Raji (cell line): ENCODE results near the gene PARVA.

Source experiments
- POLR2A ChIP-seq: IDR thresholded peaks from 2 replicates; pipeline ENCODE4 v1.6.1; 2011; ENCODE audit warnings: low read depth, low read length, control low read depth; ENCODE audit not compliant: insufficient read depth

PARVA gene, protein sequence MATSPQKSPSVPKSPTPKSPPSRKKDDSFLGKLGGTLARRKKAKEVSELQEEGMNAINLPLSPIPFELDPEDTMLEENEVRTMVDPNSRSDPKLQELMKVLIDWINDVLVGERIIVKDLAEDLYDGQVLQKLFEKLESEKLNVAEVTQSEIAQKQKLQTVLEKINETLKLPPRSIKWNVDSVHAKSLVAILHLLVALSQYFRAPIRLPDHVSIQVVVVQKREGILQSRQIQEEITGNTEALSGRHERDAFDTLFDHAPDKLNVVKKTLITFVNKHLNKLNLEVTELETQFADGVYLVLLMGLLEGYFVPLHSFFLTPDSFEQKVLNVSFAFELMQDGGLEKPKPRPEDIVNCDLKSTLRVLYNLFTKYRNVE

DNA sequence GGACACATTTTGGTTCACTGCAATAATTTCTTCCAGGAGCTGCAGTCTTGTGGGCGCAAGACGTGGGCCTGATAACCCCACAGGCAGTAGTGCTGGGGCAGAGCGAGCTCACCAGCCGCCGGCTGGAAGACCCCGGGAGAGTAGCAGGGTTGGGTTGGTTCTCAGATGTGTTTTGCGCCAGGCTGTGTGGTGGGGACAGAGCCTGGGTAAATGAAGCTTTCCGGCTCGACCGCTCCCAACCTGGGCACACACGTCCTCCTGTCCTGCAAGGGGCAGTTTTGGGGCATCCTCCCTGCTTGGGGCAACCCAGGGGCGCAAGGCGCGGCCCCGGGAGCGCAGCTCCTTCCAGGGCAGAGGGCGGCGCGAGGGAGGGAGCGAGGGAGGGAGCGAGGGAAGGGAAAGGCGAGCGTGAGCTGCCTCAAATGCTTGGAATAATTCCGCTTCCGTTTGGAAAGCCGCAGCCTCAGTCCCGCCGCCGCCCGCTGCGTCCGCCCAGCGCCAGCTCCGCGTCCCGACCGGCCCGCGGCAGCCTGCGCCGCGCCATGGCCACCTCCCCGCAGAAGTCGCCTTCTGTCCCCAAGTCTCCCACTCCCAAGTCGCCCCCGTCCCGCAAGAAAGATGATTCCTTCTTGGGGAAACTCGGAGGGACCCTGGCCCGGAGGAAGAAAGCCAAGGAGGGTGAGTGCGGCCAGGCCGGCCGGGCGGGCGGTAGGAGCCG is at the start of gene PARVA:
Gene PARVA (plus strand): TSS at position 466 of the 718 bp plus-strand sequence. CDS start 77 bp downstream, at position 543.
- no peak for TF ChIP-seq POLR2A

DNA sequence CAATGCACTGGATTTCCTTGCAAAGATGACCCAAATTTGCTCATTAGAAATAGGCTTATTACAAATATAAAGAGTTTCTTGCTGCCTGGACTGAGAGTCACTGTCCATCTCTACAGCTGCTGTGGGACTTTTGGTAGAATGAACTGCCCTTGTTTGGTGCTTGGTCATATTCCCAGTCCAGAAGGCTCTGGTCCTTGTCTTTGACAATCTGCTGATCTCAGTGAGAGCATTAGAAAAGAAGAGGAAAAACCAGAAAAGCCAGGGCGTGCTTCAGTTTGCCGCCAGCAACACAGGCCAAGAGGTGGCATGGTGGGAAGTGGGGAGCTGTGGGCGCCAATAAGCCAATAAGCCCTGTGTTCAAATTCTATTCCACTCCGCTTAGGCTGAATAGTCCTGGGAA is 48.2 kb upstream of the PARVA start:
- no peak for TF ChIP-seq POLR2A

GRCh38 chr11:12329797-12330196 is 47.6 kb upstream of the PARVA start:
- TF ChIP-seq POLR2A = no peak

- no peak for TF ChIP-seq POLR2A
Observed at GRCh38 chr11:12330485-12331231, 46.7 kb upstream of the PARVA start.

DNA sequence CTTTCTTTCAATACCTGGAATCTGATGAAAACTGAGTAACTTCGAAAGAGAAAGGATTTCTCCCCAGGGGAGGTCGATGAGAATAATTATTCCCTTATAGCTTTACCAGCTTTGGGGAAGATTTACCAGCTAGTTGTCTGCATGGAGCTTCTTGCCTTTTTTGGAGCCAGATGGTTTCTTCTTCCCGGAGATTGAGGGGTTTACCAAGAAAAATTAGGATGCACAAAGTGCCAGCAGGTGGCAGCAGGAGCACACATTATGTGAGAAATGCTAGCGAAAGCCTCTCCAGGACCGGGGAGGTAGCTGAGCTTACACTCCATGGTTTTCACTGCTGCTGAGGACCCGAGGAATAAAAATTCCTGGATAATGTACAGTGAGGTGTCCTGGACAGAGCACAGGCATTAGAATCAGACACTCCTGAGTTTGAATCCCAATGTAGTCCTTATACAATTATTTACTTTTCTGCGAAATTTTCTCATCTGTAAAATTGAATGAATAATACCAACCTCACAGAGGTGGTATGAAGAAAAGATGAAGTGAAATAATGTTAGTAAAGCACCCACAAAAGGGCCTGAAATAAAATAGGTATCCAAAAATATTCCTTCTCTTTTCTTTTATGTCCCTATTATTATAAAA is 46.0 kb upstream of the PARVA start:
- TF ChIP-seq POLR2A = no peak

GRCh38 chr11:12343526-12343925 is 33.8 kb upstream of the PARVA start:
- TF ChIP-seq POLR2A = no peak

DNA sequence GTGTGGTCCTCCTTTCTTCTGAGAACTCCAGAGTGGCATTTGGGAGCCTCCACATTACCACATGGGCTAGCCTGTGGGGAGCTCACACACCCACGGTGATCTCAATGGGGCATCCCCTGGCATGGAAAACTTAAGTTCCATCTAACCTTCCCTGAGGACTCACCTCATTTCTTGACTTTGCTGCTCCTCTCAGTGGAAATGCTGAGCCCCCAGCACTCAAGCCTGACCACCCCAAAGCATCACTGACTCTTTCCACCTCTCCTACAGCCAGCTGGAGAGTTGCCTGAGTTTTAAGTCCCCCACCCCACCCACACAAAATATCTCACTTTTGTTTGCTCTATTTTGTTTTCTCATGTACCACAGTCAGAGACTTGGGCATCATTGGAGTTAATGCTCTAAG is 23.8 kb upstream of the PARVA start:
- TF ChIP-seq POLR2A = no peak

DNA sequence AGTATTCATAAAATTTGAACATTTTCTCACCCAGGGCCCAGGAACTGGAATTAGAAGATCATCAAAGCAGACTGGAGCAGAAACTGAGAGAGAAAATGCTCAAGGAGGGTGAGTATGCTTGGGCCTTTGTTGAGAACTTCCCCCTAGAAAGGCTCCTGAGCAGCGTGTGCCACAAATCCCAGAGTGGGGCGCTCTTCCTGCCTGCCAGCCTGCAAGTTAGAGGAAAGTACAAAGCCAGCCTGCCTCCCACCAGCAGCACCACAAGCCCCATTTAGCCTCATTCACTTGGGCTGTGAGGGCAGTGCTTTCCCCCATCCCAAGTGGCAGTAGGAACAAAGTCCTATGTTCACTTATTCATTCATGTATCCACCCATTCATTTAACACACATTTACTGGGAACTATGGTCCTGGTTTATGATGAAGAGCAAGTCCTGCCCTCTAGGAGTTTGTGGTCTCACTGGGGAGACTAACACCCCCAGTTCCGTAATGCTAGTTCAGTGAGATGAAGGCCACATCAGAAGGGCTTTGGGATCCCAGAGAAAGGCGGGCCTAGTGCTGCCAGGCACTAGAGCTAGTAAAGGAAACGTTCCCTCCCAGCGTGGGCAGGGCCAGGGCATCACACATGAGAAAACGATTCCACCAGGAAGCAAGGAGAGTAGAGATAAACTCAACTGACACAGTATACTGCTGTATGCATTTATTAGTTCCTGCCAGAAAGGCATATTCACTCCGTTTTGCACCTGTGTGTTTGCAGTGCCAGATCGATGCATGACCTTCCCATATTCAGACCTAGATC is 22.4 kb upstream of the PARVA start:
- no peak for TF ChIP-seq POLR2A

DNA sequence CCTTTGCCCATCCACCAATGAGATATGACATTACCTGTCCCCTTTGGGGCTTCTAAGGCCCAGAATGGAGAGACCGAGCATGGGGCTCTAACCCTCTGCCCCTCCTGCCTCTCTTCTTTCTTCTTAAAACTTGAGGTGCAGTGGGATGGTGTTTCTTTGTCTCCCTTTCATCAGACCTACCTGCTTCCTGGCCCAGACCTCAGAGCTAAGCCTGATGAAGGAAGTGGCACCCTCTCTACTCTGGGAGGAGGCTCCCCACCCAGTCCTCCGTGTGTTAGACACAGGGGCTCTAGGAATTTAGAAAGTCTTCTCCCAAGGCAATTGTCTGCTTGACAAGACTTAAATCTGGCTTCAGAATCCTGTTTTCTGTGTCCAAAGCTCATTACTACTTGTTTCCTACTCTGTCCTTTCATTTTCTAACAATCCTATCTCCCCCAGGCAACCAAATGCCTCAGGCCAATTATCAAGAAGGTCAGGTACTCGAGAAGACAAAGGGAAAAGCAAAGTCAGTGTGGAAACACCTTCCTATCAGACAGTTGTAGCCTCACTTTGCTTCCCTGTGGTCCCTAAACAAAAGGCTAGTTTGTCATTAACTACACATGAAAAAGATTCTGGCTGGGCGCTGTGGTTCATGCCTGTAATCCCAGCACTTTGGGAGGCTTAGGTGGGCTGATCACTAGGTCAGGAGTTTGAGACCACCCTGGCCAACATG is 20.3 kb upstream of the PARVA start:
- no peak for TF ChIP-seq POLR2A

DNA sequence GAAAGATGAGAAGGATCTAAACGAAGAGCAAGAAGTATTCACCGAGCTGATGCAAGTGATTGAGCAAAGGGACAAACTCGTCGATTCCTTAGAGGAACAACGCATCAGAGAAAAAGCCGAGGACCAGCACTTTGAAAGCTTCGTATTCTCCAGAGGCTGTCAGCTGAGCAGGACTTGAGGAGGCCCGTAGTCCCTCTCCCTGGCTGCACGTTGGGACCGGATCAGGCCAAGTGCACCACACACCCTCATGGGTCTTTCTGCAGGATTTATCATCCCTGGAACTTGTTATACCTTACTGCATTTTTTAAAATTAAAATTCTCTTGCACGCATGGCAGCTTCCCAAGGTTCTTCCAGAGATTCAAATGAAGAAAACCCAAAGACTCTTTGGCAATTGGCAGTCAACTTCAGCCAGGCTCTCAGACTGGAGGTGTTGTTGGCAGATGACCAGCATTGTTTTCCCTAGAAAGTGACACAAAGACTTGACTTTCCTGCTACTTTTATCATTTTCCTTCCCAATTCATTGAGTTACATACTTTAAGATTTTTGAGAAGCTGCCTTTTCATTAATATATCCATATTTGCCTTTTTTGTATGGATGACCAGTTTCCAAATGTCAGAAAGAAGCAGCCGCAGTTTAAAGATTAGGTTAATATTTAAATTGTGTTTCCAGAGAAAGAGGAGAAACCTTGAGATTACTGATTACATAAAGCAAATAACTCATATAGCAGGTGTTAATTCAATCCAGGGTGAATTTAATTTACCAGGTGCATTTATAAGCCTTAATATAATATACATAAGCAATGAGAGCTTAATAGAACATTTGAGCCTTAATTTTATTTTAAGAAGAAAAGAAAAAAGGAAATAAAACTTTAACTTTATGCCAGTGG is 18.8 kb upstream of the PARVA start:
- no peak for TF ChIP-seq POLR2A

- no peak for TF ChIP-seq POLR2A
Observed at GRCh38 chr11:12359761-12360160, 17.6 kb upstream of the PARVA start.

- TF ChIP-seq POLR2A = no peak
Observed at GRCh38 chr11:12361682-12362081, 15.7 kb upstream of the PARVA start.

GRCh38 chr11:12362857-12363256 is 14.5 kb upstream of the PARVA start:
- no peak for TF ChIP-seq POLR2A
